HG03060 (cell line): Measurements from ENCODE around the gene ZFR.
"Not testable (repeated sequence)": the region's sequence is repeated elsewhere in the genome, so short reads cannot be mapped to it uniquely, and the experiment has no call there.

Experiments used
- ATAC-seq: cut with Tn5 transposase; IDR thresholded peaks from one replicate; pipeline ENCODE4 v1.9.1; 2021; ENCODE audit warnings: low read depth, moderate number of reproducible peaks; ENCODE audit not compliant: unreplicated experiment

Gene ZFR

GRCh38 chr5:32419791-32420190 lies 24.7 kb downstream of the ZFR start:
- no peak for ATAC-seq

- ATAC-seq = no peak
Observed at GRCh38 chr5:32413466-32414263, 30.9 kb downstream of the ZFR start.

GRCh38 chr5:32410630-32411029 lies 33.9 kb downstream of the ZFR start:
- ATAC-seq = no peak

- ATAC-seq = no peak
Observed at GRCh38 chr5:32406650-32407049, 37.9 kb downstream of the ZFR start.

GRCh38 chr5:32405507-32405906 lies 39.0 kb downstream of the ZFR start:
- no peak for ATAC-seq

- no peak for ATAC-seq
Observed at GRCh38 chr5:32403760-32404159, 40.8 kb downstream of the ZFR start.

- no peak for ATAC-seq
Observed at GRCh38 chr5:32400401-32400800, 44.1 kb downstream of the ZFR start.

GRCh38 chr5:32398754-32399153 lies 45.8 kb downstream of the ZFR start:
- not testable (repeated sequence) for ATAC-seq

- no peak for ATAC-seq
Observed at GRCh38 chr5:32394981-32395380, 49.6 kb downstream of the ZFR start.

- no peak for ATAC-seq
Observed at GRCh38 chr5:32392039-32392438, 52.5 kb downstream of the ZFR start.

GRCh38 chr5:32390819-32391591 lies 53.5 kb downstream of the ZFR start:
- ATAC-seq = no peak

- ATAC-seq = no peak
Observed at GRCh38 chr5:32388432-32389129, 56.0 kb downstream of the ZFR start.

GRCh38 chr5:32387841-32388240 lies 56.7 kb downstream of the ZFR start:
- no peak for ATAC-seq

GRCh38 chr5:32387211-32387610 lies 57.3 kb downstream of the ZFR start:
- ATAC-seq = no peak

GRCh38 chr5:32384621-32385020 lies 59.9 kb downstream of the ZFR start:
- no peak for ATAC-seq

GRCh38 chr5:32383586-32383985 lies 61.0 kb downstream of the ZFR start:
- no peak for ATAC-seq

- no peak for ATAC-seq
Observed at GRCh38 chr5:32383065-32383464, 61.5 kb downstream of the ZFR start.

- no peak for ATAC-seq
Observed at GRCh38 chr5:32379421-32379820, 65.1 kb downstream of the ZFR start.

GRCh38 chr5:32378966-32379365 lies 65.6 kb downstream of the ZFR start:
- no peak for ATAC-seq

- ATAC-seq = no peak
Observed at GRCh38 chr5:32369542-32370155, 74.9 kb downstream of the ZFR start.

- ATAC-seq = no peak
Observed at GRCh38 chr5:32369032-32369431, 75.5 kb downstream of the ZFR start.
